HuH-7.5 (cell line): ENCODE results near the gene ASB6.
"Not testable (repeated sequence)": the region's sequence is repeated elsewhere in the genome, so short reads cannot be mapped to it uniquely, and the experiment has no call there.

Experiments
- DNase-seq: peaks from one replicate; pipeline ENCODE4 v3.0.0; 2011; ENCODE audit warnings: low spot score

Gene ASB6

DNA sequence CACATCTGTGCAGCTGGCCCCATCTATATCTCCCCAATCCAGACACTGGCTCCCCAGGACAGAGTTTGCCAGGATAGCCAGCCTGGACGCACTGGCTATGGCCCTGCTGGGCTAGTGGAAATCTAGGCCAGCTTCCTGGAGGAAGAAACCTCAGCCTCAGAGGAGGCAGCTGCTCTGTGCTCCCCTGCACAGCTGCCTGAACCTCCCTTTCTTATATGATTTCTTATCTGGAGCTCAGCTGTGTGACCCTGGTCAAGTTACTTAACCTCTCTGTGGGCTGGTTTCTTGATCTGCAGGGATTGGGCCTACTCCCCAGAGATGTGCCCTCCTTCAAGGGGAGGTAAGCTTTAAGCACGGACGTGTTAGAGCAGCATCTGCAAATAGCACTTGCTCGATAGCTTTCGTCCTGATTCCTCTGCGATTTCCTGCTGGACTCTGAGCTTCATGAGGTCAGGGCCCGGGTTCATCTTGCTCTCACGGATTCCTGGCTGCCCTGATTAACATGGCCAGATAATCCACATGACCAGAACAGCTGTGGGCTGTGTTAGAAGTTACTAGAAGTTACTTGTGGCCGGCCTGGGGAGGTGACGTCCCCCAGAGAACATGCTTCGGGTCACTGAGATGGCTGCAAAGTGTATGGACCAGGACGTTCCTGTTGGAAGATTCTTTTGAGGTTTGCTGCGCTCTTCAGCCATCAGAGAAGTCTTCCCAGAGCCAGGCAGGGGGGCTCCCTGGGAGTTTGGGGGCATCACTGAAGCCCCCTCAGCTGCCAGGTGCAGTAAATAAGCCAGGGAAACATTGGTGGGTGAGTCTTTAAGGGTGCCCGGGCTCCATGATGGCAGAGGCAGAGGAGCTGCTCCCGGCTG is 35.6 kb downstream of the ASB6 start:
- DNase-seq = no peak

DNA sequence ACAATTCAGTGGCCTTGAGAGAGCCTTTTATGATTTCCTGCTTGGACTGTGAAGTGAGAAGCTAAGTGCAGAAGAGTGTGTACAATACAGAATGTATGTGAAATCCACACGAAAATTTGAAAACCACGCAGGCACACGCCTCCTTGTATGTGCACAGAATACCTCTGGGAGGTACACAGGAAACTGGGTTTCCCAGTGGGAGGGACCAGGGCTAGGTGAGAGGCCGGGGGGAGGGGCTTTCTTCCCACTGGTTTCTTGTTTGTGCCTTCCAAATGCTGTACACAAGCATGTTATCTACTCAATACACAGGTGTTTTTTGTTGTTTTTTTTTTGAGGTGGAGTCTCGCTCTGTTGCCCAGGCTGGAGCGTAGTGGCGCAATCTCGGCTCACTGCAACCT is 37.2 kb downstream of the ASB6 start:
- no peak for DNase-seq

DNA sequence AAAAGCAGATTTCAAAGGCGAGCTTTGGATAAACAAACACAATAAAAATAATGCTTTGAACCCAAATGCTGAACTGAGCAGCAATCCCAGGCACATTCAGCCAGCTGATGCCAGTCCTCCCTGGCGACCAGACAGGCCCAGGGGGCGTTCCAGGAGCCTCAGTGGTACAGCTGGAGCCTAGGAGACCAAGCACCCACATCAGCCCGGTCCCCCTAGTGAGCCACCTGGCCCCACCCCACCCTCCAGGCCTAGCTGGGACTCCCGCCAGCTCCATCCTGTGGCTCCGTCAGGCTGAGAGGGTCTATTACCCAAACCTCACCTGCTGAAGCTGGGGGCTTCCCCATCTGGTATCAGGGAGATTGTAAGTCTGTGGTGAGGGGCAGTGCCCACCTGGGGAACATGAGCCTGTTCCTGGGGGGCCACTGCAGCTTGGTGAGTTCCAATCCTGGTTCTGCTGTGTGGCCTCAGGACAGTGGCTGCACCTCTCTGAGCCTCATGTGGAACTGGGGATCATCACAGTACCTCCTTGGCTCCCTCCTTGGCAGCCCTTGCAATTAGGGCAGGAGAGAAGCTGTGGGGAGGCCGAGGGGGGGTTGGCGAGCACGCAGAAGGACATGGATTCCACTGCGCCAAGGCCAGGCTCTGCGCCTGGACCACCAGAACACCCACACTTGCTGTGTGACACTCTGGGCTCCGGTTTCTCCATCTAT is 37.7 kb downstream of the ASB6 start:
- no peak for DNase-seq

DNA sequence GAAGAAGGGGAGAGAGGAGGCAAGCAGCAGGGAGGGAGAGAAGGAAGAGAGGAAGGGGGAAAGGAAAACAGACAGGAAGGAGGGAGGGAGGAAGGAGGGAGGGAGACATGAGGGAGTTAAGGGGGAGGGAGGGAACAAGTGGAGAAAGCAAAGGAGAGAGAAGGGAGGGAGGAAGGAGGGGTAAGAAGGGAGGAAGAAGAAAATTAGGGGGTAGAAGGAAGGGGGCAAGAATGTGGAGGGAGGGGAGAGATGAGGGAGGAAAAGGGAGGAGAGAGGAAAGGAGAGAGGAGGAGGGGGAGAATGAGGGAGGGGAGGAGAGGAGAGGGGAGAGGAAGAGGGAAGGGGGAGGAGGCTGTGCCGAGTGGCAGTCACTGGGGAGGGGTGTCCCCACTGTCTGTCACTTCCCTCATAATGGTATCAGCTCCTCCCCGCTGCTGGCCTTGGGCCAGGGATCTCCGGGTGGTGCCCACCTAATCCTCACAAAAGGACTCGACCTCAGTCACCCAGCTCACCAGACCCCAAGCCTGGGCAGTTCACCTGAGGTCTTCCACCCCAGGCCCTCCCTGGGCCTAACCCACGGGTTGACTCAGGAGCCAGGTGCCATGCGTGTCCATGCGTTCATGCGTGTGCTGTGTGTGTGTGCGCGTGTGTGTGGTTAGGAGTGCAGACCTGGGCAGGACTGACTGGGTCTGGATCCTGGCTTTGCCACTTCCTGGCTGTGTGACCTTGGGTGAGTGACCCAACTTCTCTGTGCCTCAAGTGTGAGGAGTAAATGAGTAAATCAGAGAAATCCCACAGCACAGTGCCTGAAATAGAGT is 39.1 kb downstream of the ASB6 start:
- DNase-seq = no peak

DNA sequence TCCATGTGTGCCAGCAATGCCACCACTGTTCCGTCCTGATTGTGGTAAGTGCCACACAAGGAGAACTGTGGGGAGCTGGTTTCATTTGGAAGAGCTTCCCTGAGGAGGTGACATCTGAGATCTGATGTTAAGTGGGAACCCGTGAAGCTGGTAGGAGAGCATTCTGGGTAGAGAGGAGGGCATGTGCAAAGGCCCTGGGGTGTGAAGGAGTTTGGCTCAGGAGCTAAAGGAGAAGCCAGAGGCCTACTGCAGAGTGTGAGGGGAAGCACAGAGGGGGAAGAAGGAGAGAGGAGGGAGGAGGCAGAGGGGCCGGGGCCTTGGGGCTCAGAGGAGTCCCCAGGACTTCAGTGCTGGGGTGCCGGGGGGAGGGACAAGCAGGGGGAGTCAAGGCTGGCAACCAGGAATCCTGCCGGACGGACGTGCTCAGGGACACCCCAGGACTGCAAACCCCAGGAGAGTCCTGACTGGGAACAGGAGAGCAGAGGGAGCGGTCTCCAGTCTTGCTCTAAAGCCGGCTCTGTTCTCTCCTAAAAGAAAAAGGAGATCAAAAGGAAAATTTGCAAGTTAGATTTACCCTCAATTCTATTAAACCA is 40.8 kb downstream of the ASB6 start:
- no peak for DNase-seq

DNA sequence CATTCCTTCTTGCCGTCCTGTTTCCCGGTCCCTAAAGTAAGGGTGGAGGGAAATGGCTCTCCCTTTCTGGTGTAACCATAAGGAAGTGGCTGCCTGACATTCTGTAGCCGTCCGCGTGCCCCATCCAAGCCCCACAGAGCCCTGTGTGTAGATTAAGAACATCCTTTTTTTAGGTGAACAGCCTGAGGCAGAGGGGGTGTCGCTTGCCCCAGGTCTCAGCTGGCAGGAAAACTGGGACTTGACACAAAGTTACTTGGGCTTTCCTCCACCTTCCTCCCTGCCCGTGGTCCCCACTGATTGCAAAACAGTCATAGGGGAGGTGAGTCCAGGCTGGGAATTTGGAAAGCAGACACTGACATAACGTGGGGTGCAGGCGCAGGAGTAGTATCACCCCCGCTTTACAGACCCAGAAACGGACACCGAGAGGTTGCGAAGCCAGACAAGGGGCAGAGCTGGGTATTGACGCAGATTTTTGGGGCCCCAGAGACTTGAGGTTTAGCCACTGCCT is 43.8 kb downstream of the ASB6 start:
- no peak for DNase-seq

DNA sequence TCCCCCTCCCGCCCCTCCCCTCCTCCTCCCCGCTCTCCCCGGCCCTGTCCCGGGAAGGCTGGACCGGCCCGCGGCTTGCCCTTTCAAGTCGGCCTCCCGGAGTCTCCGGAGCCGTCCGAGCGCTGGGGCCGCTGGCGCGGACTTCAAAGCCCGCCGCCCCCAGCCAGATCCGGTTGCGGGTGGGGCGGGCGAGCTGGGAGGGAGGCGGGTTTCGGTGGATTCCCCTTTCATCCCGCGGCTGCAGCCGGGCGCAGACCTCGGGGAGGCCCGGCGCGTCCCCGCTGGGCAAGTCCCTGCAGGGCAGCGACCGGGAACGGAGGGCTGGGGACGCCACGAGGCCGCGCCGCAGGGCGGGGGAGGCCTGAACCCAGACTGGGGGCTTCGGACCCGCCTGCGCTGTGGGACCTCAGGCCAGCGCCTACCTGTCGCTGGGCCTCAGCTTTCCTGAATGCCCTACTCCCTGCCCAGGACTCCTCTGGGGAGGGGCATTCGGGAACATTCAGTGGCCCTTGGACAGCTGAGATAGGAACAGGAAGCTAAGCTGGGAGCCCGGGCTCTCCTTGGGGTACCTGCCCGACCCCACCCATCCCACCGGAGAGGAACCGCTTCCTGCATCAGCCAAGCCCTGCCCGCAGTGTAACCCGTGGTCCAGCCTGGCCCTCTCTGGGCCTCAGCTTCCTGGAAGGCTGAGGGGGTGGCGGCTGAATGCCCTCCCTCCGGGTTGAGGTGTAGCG is 44.4 kb downstream of the ASB6 start:
- peak; percentile 54 for DNase-seq

DNA sequence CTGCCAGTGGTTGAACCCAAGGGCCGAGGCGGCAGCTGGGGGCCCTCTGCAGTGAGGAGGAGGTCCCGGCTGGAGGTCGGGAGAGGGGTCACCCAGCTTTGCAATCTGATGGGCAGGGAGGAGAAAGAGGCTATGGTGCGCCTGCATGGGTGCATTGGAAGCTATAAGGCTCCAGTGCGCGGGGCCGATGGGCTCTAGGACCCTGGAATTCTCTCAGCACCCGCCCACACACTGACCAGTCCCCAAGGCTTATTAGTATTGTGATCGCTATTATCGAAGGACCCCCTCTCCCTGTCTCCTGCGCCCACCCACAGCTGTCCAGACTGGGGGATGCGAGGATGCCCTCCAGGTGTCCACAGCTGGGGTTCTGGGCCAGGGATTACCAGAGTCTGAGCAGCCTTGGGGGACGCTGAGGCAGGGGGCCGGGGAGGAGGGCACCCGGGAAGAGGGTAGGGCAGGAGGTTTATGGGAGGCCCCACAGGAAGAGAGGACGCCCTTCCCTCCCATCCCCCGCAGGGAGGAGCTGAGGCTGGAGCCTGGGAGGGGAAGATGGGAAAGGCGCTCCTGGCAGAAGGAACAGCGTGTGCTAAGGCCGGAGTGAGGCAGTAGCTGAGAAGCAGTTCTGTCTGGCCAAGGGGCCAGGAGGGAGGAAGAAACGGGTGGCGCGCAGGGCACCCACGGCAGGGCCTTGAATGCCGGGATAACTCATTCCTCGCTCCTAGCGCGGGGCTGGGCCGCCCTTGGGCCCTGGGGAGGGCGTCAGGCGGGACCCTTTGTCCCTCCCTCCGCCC is 45.2 kb downstream of the ASB6 start:
- no peak for DNase-seq

DNA sequence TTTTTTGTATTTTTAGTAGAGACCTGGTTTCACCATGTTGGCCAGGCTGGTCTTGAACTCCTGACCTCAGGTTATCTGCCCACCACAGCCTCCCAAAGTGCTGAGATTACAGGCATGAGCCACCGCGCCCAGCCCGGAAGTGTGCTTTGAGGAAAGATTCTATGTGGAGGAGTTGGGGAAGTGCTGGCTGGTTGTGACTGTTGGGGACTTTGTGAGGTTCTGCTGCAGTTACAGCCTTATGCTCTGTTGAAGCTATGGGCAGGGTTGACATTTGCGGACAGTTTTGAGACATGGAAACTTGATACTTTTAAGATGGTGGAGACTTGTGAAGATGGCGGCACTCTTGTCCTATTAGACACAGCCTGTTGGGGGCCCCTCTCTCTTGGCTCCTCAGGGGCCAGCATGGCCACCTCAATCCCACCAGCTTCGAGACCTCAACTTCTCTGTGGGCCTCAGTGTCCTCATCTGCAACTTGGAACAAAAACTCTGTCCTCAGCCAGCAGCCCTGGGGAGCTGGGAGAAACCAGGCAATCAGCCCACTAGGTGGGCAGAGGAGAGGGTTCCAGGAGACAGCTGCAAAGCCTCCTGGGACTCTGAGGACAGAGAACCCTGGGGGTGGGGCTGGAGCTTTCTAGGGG is 45.9 kb downstream of the ASB6 start:
- no peak for DNase-seq

DNA sequence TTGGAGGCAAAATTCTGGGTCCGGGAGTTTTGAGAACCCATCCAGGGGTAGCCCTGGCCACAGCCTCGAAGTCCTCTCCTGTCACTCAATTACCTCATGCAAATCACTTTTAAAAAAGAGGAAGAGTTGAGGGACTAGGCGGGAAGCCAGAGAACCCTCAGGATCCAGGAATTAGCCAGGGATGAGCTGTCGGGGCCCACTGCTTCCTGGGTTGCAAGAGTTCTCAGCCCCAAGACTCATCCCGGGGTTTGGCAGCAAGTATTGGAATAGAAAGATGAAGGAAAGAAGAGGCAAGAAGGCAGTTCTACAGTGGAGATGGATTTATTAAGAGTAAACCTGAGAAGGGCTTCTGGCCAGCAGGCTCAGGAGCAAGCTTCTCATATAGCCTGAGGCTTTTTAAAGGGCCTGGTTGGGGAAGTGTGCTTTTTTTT is 46.6 kb downstream of the ASB6 start:
- no peak for DNase-seq

DNA sequence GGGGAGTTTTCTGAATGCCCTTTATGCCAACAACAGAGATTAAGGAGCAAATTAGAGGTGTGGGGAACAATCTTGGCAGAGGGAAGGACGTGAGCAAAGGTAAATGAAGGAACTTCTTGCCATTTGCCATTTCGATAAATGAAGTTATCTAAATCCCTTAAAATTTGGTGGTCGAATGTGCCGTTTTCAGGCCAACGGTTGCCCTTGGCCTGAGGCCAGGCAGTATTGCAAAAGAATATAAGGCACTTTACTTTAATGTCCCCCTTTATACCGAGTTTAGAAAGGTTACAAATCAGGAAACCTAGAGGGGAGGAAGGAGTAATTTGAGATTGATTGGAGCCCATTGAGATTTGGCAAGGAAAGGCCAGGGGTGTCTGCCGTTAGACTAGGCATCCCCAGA is 47.3 kb downstream of the ASB6 start:
- DNase-seq = no peak

DNA sequence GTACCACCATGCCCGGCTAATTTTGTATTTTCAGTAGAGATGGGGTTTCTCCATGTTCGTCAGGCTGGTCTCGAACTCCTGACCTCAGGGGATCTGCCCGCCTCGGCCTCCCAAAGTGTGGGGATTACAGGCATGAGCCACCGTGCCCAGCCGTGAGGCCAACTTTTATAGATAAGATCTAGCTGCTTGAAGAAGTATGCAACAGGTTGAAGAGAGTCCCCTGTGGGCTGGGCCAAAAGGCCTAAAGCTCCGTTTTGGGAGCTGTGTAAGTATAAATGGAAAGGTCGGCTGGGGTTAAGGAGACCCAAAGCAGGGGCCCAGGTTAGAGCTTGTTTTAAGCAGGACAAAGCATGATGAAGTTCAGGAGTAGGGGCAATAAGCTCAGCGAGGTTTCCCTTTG is 49.2 kb downstream of the ASB6 start:
- not testable (repeated sequence) for DNase-seq

DNA sequence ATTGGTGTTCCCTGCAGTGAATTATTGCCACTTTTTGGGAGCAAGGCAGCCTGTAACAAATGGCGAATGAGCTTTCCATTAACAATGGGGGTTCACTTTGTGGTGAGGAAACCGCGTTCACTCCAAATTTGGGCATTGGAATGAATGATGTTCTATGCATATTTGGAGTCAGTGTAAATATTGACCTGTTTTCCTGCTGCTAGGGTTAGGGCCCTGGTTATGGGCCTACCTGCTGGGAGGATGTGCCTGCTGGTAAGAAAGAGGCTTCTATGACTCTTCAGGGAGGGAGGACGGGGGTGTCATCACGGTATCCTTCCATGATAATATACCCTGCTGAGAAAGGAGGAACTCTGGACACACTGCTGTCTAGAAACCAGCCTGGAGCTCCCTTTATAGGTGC is 50.0 kb downstream of the ASB6 start:
- no peak for DNase-seq

DNA sequence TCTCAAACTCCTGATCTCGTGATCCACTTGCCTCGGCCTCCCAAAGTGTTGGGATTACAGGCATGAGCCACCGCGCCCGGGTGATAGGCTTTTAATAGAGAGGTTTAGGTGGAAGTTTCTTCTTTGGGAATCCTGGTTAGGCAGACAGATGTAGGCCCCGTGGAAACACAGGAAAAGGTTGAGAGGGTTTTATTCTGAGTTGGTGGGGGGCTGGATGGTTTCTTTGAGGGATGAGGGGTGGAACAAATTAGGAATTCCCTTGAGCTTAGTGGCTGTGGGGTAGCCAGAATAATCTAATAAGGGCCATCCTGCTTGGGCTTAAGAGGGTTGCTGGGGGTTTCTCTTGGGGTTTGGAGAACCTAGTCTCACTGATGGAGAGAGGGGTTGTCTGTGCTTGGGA is 51.5 kb downstream of the ASB6 start:
- DNase-seq = no peak

DNA sequence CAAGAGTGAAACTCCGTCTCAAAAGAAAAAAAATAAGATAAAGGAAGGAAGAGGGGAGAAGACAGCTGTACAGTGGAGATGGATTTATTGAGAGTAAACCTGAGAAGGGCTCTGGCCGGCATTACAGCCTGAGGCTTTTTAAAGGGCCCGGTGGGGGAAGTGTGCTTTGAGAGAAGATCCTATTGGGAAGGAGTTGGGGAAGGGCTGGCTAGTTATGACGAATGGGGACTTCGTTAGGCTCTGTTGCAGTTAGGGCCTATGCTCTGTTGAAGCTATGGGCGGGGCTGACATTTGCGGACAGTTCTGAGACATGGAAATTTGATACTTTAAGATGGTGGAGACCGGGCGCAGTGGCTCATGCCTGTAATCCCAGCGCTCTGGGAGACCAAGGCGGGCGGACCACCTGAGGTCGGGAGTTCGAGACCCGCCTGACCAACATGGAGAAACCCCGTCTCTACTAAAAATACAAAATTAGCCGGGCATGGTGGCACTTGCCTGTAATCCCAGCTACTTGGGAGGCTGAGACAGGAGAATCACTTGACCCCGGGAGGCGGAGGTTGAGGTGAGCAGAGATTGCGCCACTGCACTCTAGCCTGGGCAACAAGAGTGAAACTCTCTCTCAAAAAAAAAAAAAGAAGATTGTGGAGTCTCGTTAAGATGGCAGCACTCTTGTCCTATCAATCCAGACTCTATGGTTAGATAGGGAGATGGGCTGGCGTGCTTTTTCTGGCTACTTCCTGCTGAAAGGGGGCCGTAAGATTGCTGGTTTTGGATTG is 54.3 kb downstream of the ASB6 start:
- no peak for DNase-seq

DNA sequence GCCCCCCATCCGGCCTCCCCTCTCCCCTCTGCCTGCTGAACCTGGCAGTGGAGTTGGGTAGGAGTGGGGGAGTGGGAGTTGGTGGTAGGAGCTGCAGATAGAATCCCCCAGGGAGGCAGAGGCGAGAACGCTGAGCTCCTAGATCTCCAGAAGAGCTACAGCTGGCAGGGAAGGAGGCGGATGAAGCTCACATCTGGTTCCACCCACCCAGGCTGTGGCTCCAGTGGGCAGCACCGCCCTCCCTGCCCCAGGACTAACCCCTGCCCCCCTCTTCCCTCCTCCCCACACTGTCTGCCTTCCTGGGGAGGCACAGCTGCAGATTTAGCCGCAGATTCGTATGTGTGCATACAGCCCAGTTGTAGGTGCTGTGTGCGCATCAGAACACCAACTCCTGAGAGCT is 55.3 kb downstream of the ASB6 start:
- no peak for DNase-seq

DNA sequence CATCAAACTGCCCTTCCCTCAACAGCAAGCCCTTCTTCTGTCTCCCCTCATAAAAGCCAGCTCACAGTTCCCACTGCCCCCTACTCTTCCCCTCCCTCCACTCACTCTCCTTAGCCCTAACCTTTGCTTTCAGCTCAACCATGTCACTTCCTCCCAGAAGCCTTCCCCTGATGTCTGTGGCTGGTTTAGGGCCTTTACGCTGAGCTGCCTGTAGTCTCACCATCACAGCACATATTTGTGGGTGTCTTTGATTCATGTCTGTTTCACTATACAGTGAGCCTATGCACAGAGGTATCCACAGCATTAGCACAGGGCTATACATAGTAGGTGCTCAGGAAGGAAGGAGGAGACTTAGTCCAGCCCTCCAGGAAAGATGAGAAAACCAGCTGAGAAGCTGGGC is 55.7 kb downstream of the ASB6 start:
- no peak for DNase-seq

DNA sequence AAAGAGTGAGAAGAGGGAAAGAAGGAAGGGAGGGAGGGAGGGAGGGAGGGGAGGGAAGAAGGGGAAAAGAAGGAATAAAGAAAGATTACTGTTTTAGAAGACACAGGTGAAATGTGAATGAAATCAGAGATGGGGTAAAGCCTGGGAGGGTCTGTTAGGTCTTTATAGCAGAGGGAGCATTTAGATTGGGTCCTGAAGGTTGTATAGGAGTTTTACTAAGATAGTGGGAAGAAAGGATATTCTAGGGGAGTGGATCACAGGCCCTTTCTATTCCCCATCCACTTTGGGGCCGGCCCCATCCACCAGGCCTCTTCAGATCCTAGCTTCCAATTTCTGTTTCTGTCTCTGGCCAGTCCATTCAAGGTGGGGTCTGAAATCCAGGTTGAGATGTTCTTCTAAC is 56.6 kb downstream of the ASB6 start:
- no peak for DNase-seq
